ENCODE results near the gene RAB36. TPM values are rescaled to one million over a fixed set of nuclear protein-coding genes. Genes with fewer than 3 reads are reported as not detected.

RAB36 gene
- total and polyA plus RNA-seq, 9 of the 15 experiments (the other 6 are each of a cell fraction or from before 2014, with no cell fraction given): 0.04 to 0.50 (median 0.08) TPM; not detected in 3

DNA sequence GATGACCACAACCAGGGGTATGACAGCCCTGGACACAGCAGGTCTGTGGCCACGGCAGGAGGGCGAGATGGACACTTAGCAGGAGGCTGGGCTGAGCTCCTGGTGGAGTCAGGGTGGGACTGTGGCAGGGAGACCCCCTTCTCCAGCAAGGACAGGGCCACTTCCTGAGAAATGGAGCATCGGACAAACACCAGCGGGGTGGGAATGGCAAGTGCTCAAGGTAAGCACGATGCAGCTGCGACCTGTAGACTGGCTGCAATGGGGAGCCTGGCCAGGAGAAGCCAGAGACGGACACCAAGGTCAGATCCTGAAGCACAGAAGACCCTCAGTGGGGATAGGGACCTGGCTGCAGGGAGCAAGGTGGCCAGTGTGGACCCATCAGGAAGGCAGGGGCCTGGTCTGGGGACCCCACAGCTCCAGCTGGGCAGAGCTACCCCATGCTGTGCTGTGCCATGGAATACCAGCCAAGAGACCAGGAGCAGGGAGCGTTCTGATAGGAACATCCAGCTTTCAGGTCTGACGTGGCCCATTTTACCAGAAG, 32.7 kb upstream of the RAB36 start (continued):
- TF ChIP-seq, protein P1, sequence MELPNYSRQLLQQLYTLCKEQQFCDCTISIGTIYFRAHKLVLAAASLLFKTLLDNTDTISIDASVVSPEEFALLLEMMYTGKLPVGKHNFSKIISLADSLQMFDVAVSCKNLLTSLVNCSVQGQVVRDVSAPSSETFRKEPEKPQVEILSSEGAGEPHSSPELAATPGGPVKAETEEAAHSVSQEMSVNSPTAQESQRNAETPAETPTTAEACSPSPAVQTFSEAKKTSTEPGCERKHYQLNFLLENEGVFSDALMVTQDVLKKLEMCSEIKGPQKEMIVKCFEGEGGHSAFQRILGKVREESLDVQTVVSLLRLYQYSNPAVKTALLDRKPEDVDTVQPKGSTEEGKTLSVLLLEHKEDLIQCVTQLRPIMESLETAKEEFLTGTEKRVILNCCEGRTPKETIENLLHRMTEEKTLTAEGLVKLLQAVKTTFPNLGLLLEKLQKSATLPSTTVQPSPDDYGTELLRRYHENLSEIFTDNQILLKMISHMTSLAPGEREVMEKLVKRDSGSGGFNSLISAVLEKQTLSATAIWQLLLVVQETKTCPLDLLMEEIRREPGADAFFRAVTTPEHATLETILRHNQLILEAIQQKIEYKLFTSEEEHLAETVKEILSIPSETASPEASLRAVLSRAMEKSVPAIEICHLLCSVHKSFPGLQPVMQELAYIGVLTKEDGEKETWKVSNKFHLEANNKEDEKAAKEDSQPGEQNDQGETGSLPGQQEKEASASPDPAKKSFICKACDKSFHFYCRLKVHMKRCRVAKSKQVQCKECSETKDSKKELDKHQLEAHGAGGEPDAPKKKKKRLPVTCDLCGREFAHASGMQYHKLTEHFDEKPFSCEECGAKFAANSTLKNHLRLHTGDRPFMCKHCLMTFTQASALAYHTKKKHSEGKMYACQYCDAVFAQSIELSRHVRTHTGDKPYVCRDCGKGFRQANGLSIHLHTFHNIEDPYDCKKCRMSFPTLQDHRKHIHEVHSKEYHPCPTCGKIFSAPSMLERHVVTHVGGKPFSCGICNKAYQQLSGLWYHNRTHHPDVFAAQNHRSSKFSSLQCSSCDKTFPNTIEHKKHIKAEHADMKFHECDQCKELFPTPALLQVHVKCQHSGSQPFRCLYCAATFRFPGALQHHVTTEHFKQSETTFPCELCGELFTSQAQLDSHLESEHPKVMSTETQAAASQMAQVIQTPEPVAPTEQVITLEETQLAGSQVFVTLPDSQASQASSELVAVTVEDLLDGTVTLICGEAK (IDR thresholded peaks at IDR 0.05): no peak
- TF ChIP-seq, protein P1 (CRISPR knock-in tag; IDR thresholded peaks at IDR 0.05): no peak
- TF ChIP-seq ZNF431 (CRISPR knock-in tag; IDR thresholded peaks at IDR 0.05): no peak
- TF ChIP-seq, protein P2, sequence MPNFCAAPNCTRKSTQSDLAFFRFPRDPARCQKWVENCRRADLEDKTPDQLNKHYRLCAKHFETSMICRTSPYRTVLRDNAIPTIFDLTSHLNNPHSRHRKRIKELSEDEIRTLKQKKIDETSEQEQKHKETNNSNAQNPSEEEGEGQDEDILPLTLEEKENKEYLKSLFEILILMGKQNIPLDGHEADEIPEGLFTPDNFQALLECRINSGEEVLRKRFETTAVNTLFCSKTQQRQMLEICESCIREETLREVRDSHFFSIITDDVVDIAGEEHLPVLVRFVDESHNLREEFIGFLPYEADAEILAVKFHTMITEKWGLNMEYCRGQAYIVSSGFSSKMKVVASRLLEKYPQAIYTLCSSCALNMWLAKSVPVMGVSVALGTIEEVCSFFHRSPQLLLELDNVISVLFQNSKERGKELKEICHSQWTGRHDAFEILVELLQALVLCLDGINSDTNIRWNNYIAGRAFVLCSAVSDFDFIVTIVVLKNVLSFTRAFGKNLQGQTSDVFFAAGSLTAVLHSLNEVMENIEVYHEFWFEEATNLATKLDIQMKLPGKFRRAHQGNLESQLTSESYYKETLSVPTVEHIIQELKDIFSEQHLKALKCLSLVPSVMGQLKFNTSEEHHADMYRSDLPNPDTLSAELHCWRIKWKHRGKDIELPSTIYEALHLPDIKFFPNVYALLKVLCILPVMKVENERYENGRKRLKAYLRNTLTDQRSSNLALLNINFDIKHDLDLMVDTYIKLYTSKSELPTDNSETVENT (CRISPR knock-in tag; IDR thresholded peaks at IDR 0.05): no peak
- no peak for TF ChIP-seq JUNB (CRISPR knock-in tag; conservative IDR thresholded peaks at IDR 0.05)
- TF ChIP-seq E2F1 (CRISPR knock-in tag; IDR thresholded peaks at IDR 0.05): 0 out of 2 replicates have a peak, but pooled peaks have one; percentile 18
- TF ChIP-seq ATF4 (CRISPR knock-in tag; IDR thresholded peaks at IDR 0.05): no peak
- TF ChIP-seq CHD1 (IDR thresholded peaks at IDR 0.05; ENCODE audit: low read length): no peak
- TF ChIP-seq SMARCC2 (IDR thresholded peaks at IDR 0.05; ENCODE audit: low read depth): no peak
- no peak for TF ChIP-seq EWSR1 (IDR thresholded peaks at IDR 0.05; ENCODE audit: borderline replicate concordance, low read depth, partially characterized antibody)
- TF ChIP-seq PRMT5 (CRISPR knock-in tag; IDR thresholded peaks at IDR 0.05): 0 out of 2 replicates have a peak, but pooled peaks have one; percentile 19
- 0 out of 2 replicates have a peak, but pooled peaks have one; percentile 29 for TF ChIP-seq ETS1 (conservative IDR thresholded peaks at IDR 0.05; ENCODE audit: control insufficient read depth, low read depth, low read length)

Measured in K562 (cell line).